Keratinocyte (primary cell): ENCODE measurements around the gene MYH10.

ENCODE experiments used
- EZH2 ChIP-seq: IDR thresholded peaks from one replicate; pipeline ENCODE4 v1.6.1; 2012; ENCODE audit warnings: inconsistent platforms, mild to moderate bottlenecking, low read length, moderate library complexity
- TF ChIP-seq, protein P1 (sequence below), 3 experiments: IDR thresholded peaks in 1 of 3; conservative IDR thresholded peaks in 1 of 3; optimal IDR thresholded peaks in 1 of 3; 2 replicates in 2 of 3; 3 replicates in 1 of 3; pipeline versions ENCODE3 to v1.5.1; 2011; ENCODE audit warnings: low read length in 3 of 3, mild to moderate bottlenecking in 3 of 3, moderate library complexity in 2 of 3, control low read depth in 1 of 3, inconsistent platforms in 1 of 3; ENCODE audit not compliant: insufficient read depth in 2 of 3; ENCODE audit errors: extremely low read depth in 1 of 3

DNA sequence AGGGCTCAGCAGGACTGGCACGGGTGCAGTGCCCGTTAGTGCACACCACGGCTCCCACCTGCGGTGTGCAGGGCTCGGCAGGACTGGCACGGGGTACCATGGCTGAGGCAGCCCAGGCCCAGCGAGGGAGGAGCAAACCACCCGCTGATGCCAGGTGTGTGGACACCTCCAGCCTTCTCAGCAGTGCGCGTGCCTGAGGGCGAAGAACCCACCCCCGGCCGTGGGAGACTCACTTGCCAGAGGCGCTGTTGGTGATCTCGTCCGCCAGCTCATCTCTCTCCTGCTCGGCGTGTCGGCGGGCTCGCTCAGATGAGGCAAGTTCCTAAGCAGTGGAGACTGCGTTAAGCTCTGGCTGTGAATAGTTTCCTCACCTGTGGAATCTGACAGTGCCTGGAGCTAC, 149.4 kb downstream of the MYH10 start:
- TF ChIP-seq, protein P1, sequence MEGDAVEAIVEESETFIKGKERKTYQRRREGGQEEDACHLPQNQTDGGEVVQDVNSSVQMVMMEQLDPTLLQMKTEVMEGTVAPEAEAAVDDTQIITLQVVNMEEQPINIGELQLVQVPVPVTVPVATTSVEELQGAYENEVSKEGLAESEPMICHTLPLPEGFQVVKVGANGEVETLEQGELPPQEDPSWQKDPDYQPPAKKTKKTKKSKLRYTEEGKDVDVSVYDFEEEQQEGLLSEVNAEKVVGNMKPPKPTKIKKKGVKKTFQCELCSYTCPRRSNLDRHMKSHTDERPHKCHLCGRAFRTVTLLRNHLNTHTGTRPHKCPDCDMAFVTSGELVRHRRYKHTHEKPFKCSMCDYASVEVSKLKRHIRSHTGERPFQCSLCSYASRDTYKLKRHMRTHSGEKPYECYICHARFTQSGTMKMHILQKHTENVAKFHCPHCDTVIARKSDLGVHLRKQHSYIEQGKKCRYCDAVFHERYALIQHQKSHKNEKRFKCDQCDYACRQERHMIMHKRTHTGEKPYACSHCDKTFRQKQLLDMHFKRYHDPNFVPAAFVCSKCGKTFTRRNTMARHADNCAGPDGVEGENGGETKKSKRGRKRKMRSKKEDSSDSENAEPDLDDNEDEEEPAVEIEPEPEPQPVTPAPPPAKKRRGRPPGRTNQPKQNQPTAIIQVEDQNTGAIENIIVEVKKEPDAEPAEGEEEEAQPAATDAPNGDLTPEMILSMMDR (optimal IDR thresholded peaks at IDR 0.05 in 1 of 3, IDR thresholded peaks at IDR 0.05 in 1 of 3, conservative IDR thresholded peaks at IDR 0.05 in 1 of 3; ENCODE audit: extremely low read depth in 1 of 3, insufficient read depth in 2 of 3, low read length in 3 of 3): no peak
- TF ChIP-seq EZH2: no peak
